NB4 (cell line): ENCODE measurements around the gene MOB2.

ENCODE experiments used
- CTCF ChIP-seq: IDR thresholded peaks from one replicate; pipeline ENCODE4 v1.5.1; 2012; ENCODE audit warnings: low read depth, low read length
- MAX ChIP-seq: IDR thresholded peaks from 2 replicates; pipeline ENCODE4 v1.6.1; 2011; ENCODE audit warnings: low read depth, low read length
- POLR2A ChIP-seq: IDR thresholded peaks from 2 replicates; pipeline ENCODE4 v1.6.1; 2011; ENCODE audit warnings: mild to moderate bottlenecking; ENCODE audit not compliant: insufficient read length; ENCODE audit errors: extremely low read depth

GRCh38 chr11:1455763-1456060 lies 30.9 kb downstream of the MOB2 start:
- TF ChIP-seq CTCF (no peak), POLR2A (no peak), MAX (no peak)
